HepG2 (cell line): ENCODE data around the gene IL6R. TPM values are rescaled to one million over a fixed set of nuclear protein-coding genes. Genes with fewer than 3 reads are reported as not detected.

Experiments used
- AHDC1 ChIP-seq: sonication (generic); formaldehyde crosslinking; IDR thresholded peaks from 2 replicates; pipeline ENCODE4 v1.5.1; 2020; ENCODE audit warnings: mild to moderate bottlenecking, missing genetic modification reagents, borderline replicate concordance
- E2F1 ChIP-seq: sonication (generic); formaldehyde crosslinking; IDR thresholded peaks from 2 replicates; pipeline ENCODE4 v1.5.0; 2020; ENCODE audit warnings: missing genetic modification reagents
- HNRNPK ChIP-seq: fragments of 200-400 bp; formaldehyde crosslinking; IDR thresholded peaks from 2 replicates; pipeline ENCODE4 v1.6.1; 2018; ENCODE audit warnings: low read length, low read depth, moderate library complexity, mild to moderate bottlenecking; ENCODE audit not compliant: poor library complexity, severe bottlenecking
- JUND ChIP-seq: sonication (generic); formaldehyde crosslinking; IDR thresholded peaks from 2 replicates; pipeline ENCODE4 v1.8.0; 2022; ENCODE audit warnings: mild to moderate bottlenecking, missing genetic modification reagents
- PRDM10 ChIP-seq: sonication (generic); formaldehyde crosslinking; IDR thresholded peaks from 2 replicates; pipeline ENCODE4 v1.4.0; 2020; ENCODE audit warnings: low read depth, missing genetic modification reagents
- SMARCC2 ChIP-seq: fragments of 450-650 bp; IDR thresholded peaks from 2 replicates; pipeline ENCODE4 v1.6.1; 2017; ENCODE audit warnings: antibody characterized with exemption, mild to moderate bottlenecking
- ZBTB40 ChIP-seq, 2 experiments: fragments of 450-650 bp in 1 of 2; sonication (generic) in 1 of 2; formaldehyde crosslinking in 1 of 2; IDR thresholded peaks; 2 replicates each; pipeline versions ENCODE4 v1.6.1 to v1.8.0; 2016 to 2022; ENCODE audit warnings: antibody characterized with exemption in 1 of 2, mild to moderate bottlenecking in 1 of 2, missing genetic modification reagents in 1 of 2
- polyA plus RNA-seq, 8 experiments: library from polyadenylated mRNA; depleted of rRNA in 3 of 8; stranded (reverse) in 7 of 8; unstranded in 1 of 8; fragments of >200 nt; fragmentation: Illumina TruSeq in 4 of 8; extraction: Trizol in 4 of 8; gene quantifications; 2 replicates each; pipeline versions ENCODE4 v1.2.1 to v1.2.3, GENCODE V29; 2011 to 2016; ENCODE audit warnings: low read depth in 4 of 8, missing spikeins in 1 of 8, mixed read lengths in 1 of 8; ENCODE audit not compliant: insufficient read depth in 1 of 8
- total RNA-seq, 5 experiments: library from RNA; depleted of rRNA; stranded (reverse); fragments of >200 nt; fragmentation: Illumina TruSeq; extraction: Trizol; gene quantifications; 2 replicates each; pipeline ENCODE4 v1.2.3, GENCODE V29; 2016; ENCODE audit warnings: low read depth in 1 of 5

IL6R gene
- total and polyA plus RNA-seq, 2 of the 13 experiments (the other 11 are each of a cell fraction or from before 2014, with no cell fraction given) = 5.0 to 24.5 TPM

- TF ChIP-seq E2F1 (no peak), JUND (CRISPR knock-in tag) (no peak), PRDM10 (CRISPR knock-in tag) (no peak), HNRNPK (no peak), SMARCC2 (no peak), AHDC1 (CRISPR knock-in tag) (peak; percentile 53; the same call in 1 of the 2 replicates), ZBTB40 (IDR thresholded peaks at IDR 0.05) (no peak), ZBTB40 (CRISPR knock-in tag; IDR thresholded peaks at IDR 0.05) (no peak)
These were observed 3.1 kb downstream of the IL6R start (continued) for GRCh38 chr1:154408174-154408777.
